ENCODE results near the gene EHD1. TPM values are rescaled to one million over a fixed set of nuclear protein-coding genes. Genes with fewer than 3 reads are reported as not detected.
A peak's percentile ranks its signal among the peaks of the same experiment; 100 is the strongest.

The EHD1 gene
- total and polyA plus RNA-seq, 9 of the 15 experiments (the other 6 are each of a cell fraction or from before 2014, with no cell fraction given): 0.46 to 65.0 (median 16.4) TPM

- 0 out of 2 replicates have a peak, but pooled peaks have one; percentile 28 for TF ChIP-seq BCOR (IDR thresholded peaks at IDR 0.05)
Observed at GRCh38 chr11:64826062-64826461, 52.4 kb downstream of the EHD1 start (continued).

- no peak for TF ChIP-seq ZNF408 (CRISPR knock-in tag; IDR thresholded peaks at IDR 0.05; ENCODE audit: low read depth)
- 0 out of 2 replicates have a peak, but pooled peaks have one; percentile 36 for TF ChIP-seq LARP7 (IDR thresholded peaks at IDR 0.05)
- TF ChIP-seq POLR2B (IDR thresholded peaks at IDR 0.05; ENCODE audit: low read depth, partially characterized antibody): peak; percentile 36
- TF ChIP-seq POLR2A (conservative IDR thresholded peaks at IDR 0.05): 0 out of 2 replicates have a peak, but pooled peaks have one; percentile 23
- TF ChIP-seq NR3C1 (CRISPR knock-in tag; IDR thresholded peaks at IDR 0.05): no peak
- 0 out of 2 replicates have a peak, but pooled peaks have one; percentile 38 for TF ChIP-seq HBP1 (CRISPR knock-in tag; IDR thresholded peaks at IDR 0.05)
- TF ChIP-seq ZBTB26 (CRISPR knock-in tag; IDR thresholded peaks at IDR 0.05): no peak
- TF ChIP-seq STAT6 (CRISPR knock-in tag; IDR thresholded peaks at IDR 0.05): no peak
- no peak for TF ChIP-seq HDAC3 (IDR thresholded peaks at IDR 0.05; ENCODE audit: borderline replicate concordance, partially characterized antibody)
- peak; percentile 28; the same call in 1 of the 2 replicates for TF ChIP-seq SUPT5H (IDR thresholded peaks at IDR 0.05)
- TF ChIP-seq JUN (IDR thresholded peaks at IDR 0.05; ENCODE audit: borderline replicate concordance, low read depth, low read length): no peak
- TF ChIP-seq JUN (CRISPR knock-in tag; IDR thresholded peaks at IDR 0.05; ENCODE audit: borderline replicate concordance): no peak
- no peak for TF ChIP-seq NFXL1 (CRISPR knock-in tag; IDR thresholded peaks at IDR 0.05)
- DNase-seq (ENCODE audit: extremely low read depth in 1 of 4, low spot score in 3 of 4) (no peak), ATAC-seq (no peak), FAIRE-seq (no peak)
- no peak overlapping the region for H3K4me2 ChIP-seq (ENCODE audit: insufficient read depth, low read length)
- peaks cover 10 to 23% of the 10 kb centered on the region in 2 experiments; a peak in 4 of 5 replicates for H3K4me1 ChIP-seq (replicated peaks in 1 of 2; ENCODE audit: control insufficient read depth in 2 of 2, insufficient read depth in 2 of 2, low read length in 2 of 2)
- H3K9me3 ChIP-seq (replicated peaks; ENCODE audit: control insufficient read depth, insufficient read depth, low read depth, low read length): no peaks in the 10 kb centered on the region
- H3K27ac ChIP-seq (ENCODE audit: extremely low read depth, low read depth, low read length): no peak overlapping the region
- H3K36me3 ChIP-seq (ENCODE audit: control insufficient read depth, insufficient read depth, low read length): peaks cover 26% of the 10 kb centered on the region; the same call in 2 of the 3 replicates
- no peak overlapping the region for H3K9ac ChIP-seq (ENCODE audit: insufficient read depth in 1 of 2, low read depth in 2 of 2, low read length in 2 of 2)
- no peak overlapping the region for H2AFZ ChIP-seq (ENCODE audit: low read depth, low read length)
- ChIA-PET CTCF (ENCODE audit: low intra/inter-chr PET ratio) (no interaction called here), POLR2A (no interaction called here)
- TSS peak; percentile 66 for BruUV-seq (replicated peaks)
- intact Hi-C loops (cut with micrococcal nuclease) (no loop called here), in situ Hi-C loops (cut with MboI) (no loop called here)
- WGBS (ENCODE audit: insufficient coverage, low coverage, missing lambda C conversion rate): 44% methylated on average over 10 of the region's 11 CpGs
- no peaks in the 10 kb centered on the region for H3K27me3 ChIP-seq (ENCODE audit: control insufficient read depth in 2 of 2, insufficient read depth in 2 of 2, low read length in 2 of 2)
- H3K9me1 ChIP-seq (ENCODE audit: control insufficient read depth, insufficient read depth, low read length): no peaks in the 10 kb centered on the region
- no peak overlapping the region for H3K4me3 ChIP-seq
- no peaks in the 10 kb centered on the region for H4K20me1 ChIP-seq (replicated peaks; ENCODE audit: control insufficient read depth, insufficient read depth, low read length)
- no peaks in the 10 kb centered on the region for H3K79me2 ChIP-seq (ENCODE audit: control insufficient read depth, insufficient read depth, low read length)
Observed at GRCh38 chr11:64823568-64824119, 54.8 kb downstream of the EHD1 start.

All from K562 (cell line).